ENCODE data around the gene SLC2A10.

Gene SLC2A10

DNA sequence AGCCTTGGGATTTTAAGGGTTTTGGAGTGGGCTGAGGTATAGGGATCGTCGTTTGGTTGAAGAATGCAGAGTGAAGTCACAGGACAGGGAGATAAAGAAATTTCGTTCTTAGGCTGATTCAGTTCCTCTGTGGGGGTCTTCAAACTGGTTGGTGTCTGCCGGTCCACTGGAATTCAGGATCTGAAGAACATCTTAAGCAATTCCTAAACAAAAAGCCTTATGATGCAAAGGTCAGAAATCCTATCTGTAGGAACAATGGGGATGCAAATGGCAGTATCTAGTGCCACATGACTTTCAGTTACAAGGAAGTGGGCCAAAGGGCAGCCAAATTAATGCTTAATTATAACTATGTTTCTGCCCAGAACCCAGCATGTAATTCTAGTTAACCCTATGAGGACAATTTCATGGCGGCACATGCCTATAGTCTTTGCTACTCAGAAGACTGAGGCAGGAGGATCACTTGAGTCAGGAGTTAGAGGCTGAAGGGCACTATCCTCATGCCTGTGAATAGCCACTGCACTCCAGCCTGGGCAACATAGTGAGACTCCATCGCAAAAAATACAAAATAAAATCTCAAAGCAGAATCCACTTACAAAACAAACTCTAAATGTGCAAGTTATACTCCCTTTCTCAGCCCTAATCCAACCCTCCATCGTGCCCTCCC, 4.6 kb upstream of the SLC2A10 start:
- DNase-seq: no peak

DNA sequence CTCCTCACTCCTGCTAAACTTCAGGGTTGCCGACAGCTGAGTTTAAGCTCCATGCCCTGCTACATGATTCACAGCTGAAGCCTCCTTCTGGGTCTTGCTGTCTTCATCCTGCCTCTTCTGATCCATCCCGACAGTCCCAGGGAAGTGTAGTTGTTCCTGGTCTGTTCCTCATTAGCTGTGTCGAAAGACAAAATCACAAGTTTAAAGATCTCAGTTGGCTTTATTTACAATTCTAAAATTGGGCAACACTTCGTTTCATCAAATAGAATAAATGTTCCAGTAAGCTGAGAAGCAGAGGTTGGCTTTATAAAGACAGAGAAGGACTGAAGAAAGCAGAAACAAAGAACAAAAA, 4.1 kb upstream of the SLC2A10 start:
- DNase-seq: no peak

DNA sequence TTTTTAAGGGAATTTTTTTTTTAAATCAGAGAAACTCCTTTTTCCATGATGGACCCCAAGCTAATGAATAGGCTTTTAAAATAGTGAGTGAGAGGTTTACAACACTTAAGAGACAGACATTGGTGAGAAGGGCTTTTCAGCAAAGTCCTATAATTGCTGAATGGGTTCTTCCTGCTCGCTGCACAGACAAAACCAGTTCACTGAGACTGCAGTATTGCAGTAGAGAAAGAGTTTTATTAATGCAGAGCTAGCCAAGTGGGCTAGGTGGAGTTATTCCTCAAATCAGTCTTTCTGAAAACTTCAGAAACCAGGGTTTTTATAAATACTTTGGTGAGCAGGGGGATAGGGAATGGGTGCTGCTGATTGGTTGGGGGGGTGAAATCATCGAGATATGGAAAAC, 3.2 kb upstream of the SLC2A10 start:
- DNase-seq: no peak

DNA sequence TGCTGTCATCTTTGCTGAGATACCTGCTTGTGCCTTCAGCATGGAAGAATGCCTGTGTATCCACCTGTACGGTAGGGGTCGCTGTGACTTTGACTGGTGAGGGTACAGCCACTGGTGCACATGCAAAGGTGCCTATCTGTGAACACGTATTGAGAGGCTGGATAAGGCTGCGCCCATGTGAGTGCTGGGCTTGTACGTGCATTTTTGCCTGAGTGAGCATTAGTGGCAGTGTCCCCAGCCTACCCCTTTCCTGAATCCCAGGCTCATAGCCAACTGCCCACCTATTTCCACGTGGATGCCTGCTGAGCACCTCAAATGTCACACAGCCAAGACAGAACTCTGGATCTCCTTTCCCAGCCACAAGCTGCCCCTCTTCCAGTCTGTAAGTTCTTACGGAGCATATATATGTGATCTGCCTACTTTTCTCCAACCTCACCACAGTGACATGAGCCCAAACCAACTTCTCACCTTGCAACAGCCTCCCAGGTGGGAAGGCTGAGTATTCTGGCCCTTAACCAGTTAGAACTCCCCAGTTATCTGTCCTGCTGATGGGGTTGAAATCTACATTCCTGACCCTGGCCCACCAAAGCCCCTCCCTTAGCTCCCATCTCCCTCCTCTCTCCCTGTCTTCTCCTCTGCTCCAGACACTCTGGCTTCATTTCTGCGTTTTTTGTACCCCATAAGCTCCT, 1.1 kb upstream of the SLC2A10 start:
- DNase-seq: no peak

DNA sequence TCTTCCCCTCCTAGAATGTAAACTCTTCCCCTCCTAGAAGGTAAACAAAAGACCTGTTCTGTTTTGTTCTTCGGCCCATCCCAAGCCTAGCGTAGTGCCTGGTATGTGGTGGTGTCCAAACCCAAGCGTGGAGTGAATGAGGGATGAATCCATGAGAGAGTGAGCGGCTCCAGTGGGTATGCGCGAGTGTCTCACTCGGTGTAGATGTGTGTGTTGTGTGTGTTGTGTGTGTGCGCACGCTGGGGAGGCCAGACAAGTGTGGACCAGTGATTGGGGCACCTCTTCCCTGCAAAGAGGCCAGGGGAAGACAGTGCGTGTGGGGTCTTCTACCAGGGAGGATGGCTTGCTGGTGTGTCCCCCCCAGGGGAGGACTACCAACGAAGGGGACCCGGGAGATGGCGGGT, 392 bp upstream of the SLC2A10 start:
- DNase-seq: no peak

DNA sequence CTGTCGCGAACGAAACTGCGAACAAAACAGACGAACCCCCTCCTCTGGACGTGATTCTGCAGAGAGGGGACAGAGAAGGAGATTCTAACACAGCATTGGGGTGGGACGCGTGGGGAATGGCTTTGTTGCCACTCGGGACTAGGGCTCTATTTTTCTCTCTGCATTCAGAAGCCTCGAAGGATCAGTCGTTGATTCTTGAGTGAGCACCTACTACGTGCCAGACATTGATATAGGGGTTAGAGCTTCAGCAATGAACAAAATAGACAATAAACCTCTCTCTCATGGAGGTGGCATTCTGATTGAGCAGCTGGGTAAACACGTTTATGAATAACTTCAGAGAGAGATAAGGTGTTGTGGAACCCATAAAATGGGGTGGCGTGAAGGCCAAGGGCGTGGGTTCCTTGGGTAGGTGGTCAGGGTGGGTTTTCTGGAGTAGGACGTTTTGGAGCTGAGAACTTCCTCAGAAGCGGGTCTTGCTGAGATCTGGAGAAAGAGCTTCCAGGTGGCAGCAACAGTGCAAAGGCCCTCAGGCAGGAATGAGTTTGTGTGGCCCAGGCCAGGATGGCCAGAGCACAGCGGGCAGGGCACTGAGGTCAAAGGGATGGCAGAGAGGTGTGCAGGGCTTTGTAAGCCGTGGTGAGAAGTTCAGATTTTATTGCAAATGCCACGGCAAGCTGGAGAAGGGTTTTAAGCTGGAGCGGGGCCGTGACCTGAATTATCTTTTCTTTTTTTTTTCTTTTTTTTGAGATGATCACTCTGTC, 884 bp downstream of the SLC2A10 start:
- no peak for DNase-seq

DNA sequence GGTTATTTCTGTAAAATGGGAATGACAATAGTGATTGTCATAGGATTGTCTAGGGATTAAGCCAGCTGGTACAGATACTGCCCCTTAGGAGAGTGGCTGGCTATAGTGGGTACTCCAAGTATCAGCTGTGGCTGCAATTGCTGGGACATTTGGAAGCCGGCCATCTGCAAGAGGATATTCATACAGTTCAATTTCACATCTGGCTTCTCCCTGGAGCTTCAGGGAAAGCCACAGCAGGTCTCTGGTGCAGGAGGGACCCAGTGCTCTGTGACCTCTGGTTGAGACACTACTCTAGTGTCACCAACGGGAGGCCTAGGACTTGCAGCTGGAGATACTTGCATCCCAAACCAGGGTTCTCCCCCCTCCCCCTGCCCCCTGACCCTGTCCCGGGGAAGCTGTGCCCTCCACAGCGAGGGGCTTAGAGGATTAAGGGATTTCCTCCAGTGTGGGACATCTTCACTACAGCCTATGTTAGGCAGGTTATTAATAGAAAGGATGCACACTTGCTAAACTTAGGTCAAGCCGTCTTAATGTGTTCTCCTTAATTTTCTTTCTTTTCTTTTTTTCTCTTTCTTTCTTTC, 2.7 kb downstream of the SLC2A10 start:
- no peak for DNase-seq

DNA sequence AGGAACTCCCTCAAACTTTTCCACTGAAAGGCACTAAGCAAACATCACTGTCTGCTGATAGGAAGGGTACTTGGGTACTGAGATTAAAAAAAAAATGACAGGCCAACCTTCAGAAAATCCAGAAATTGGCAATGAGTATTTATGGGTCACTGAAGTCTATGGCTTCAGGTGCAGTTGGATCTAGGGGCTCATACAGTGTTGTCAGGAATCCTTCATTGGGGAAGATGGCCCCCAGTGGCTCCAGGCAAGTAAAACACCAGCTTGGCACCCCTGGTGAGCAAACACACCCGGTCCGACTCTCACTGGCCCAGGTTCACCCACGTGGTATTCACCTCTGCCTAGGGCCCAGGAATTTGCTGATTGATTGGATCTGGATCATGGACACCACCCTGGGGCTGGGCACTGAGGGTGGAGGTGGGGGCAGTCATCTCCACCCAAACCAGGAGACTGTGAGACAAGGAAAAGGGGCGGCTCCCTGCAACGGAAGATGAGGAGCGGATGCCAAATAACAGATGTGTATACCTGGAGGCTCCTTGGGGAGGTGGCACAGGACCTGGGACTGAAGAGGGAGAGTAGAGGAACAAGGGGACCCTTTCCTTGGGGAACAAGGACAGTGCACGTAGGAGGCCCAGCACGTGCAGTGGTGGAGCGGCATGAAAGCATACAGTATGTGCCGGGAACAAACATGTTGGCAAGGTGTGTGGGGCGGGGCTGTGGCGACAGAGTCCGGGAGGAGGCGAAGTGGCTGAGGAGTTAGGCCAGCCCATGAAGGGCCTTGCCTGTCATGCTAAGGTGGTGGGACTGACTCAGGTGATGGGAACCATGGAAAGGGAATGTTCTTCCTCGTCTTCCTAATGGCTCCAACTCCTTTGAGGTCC, 4.7 kb downstream of the SLC2A10 start:
- no peak for DNase-seq

DNA sequence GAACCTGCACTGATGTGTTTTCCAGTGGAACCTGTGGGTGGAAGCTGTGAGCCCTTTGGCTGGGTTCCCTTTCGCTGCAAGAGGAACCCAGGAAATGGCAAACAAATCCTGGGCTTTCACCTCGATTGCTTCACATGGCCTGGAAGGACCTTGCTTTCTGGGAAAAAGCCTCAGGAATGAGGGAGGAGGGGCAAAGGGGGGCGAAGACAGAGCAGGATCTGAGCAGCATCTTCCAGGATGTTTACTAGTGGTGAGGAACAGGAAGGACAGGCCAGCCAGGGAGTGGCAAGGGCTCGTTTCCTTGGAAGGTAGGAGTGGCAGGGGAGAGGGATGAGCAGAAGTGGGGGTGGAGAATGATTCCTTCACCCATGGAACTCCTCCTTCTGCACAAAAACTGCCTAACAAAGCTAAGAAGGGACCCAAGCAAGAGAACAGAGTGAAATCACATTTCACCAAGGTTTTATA, 5.9 kb downstream of the SLC2A10 start:
- DNase-seq: no peak

DNA sequence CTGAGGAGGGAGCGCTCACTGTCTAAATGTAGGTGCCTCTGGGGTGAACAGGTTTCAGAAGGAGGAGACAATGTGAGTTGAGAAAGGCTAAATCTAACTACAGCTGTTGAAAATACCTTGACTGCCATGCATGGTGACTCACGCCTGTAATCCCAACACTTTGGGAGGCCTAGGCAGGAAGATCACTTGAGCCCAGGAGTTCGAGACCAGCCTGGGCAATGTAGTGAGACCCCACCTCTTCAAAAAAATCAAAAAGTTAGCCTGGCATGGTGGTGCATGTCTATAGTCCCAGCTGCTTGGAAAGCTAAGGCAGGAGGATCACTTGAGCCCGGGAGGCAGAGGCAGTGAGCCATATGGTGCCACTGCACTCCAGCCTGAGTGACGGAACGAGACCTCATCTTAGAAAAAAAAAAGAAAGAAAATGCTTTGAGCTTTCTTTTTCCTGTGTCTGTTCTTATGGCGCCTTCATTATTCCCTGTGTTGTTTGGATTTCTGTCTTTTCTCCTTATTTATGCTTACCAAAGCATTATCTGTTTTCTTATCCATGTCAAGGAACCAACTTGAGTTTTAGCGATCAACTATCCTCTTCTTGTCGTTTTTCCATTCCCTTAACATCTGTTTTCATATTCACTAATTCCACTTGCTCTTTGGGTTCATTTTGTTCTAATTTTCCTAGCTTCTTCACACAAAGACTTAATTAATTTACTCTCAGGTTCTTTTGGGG, 8.5 kb downstream of the SLC2A10 start:
- no peak for DNase-seq

DNA sequence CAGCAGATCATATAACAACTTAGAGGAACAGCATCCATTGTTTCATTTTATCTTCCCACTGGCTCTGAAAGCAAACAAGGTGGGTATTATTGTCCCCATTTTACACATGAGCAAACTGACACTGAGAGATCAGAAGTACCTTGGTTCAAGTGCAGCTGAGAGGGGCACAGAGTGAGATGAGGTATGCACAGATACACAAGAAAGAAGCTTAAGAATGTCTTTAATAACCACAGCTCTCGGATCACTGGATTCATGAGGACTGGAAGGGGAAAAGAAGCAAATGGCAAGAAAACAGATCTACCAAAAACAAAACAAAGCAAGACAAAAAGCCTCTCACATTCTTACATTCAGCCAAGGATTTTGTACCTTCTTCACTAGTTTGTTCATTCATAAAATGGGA, 10.6 kb downstream of the SLC2A10 start:
- DNase-seq: no peak

DNA sequence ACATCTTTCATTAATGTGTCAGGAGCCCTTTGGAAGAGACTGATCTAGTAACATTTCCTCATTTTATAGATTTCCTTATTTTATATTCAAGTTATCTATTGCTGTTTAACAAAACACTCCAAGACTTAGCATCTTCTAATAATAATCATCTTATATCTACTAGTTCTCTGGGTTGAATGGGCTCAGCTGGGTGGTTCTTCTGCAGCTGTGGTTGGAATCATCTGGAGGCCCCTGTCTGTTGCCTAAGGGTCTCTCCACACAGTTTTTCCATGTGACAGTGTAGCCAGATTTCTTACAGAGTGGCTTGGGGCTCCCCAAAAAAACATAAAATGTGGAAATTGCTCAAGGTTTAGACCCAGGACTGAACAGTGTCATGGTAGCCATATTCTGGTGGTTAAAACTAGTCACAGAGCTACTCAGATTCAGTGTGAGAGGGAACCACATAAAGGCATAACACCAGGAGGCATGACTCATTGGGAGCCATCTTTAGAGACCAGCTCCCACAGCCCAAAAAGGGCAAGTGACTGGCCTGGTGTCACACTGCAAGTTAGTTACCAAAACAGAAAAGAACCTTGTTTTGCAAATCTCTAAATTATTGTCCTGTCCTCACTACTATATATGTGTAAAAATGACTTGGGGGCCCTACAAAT, 11.5 kb downstream of the SLC2A10 start:
- no peak for DNase-seq

DNA sequence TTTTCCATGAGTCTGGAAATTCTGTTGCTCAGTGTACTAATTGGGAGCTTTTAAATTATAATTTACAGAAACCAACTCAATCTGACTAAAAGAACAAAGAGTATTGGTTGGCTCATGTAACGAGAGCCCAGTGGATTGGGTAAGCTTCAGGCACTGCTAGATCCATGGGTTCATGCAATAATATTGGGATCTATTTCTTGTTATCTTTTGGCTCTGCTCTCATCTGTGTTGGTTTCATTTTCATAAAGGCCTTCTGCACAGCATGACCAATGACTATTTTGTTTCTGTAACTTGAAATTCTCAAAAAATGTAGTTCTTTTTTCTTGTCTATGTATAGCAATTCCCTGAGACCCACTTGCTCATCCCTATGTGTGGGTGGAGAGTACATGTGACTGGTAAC, 12.0 kb downstream of the SLC2A10 start:
- no peak for DNase-seq

DNA sequence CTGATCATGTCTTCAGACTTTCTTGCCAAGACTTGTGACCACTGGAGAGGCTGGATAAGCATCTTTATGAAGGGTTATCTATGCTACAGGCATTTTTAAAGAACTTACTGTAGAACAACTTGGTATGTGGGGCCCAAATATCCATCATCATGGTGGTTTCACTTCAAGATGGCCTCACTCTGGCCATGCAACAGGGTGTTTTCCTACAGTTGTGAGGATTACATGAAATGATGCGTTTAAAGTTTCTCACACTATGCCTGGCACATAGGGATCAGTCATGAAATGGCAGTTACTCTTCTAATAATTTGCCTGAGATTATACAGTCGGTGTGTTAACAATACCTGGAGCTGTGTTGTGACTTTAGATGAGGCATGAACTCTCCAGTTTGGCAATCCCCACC, 13.0 kb downstream of the SLC2A10 start:
- no peak for DNase-seq

DNA sequence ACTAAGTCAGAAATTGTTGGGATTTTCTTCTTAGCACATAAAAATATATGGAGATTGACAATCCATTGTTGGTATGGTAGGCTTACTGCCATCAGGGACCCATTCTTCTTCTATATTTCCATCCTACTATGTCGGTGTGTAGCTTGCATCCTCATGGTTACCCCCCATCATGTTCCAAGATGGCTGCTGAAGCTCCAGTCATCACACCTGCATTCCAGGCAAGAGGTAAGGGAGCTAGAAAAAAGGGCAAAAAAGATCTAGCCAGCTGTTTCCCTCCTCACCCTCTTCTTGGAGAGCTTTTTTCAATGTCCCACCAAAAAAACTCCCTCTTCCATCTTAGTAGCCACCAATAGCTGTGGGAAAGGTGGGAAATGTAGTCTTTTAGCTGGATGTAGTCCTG, 13.6 kb downstream of the SLC2A10 start:
- no peak for DNase-seq

DNA sequence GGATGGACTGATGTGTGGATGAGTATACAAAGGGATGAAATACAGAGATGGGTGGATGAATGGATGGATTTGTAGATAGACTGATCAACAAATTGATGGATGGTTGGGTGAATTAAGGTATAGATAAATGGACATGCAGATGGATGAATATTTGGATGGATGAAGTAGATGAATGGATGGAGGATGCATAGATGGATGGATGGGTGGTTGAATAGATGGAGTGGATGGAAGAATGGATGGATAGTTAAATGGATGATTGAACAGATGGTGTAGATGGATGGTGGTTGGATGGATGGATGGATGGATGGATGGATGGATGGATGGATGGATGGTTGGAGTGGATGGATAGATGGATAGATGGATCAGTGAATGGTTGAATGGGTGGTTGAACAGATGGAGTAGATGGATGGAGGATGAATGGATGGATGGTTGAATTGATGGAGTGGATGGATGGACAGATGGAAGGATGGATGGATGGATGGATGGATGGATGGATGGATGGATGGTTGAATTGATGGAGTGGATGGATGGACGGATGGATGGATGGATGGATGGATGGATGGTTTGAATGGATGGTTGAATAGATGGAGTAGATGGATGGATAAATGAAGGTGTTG, 15.0 kb downstream of the SLC2A10 start:
- no peak for DNase-seq

DNA sequence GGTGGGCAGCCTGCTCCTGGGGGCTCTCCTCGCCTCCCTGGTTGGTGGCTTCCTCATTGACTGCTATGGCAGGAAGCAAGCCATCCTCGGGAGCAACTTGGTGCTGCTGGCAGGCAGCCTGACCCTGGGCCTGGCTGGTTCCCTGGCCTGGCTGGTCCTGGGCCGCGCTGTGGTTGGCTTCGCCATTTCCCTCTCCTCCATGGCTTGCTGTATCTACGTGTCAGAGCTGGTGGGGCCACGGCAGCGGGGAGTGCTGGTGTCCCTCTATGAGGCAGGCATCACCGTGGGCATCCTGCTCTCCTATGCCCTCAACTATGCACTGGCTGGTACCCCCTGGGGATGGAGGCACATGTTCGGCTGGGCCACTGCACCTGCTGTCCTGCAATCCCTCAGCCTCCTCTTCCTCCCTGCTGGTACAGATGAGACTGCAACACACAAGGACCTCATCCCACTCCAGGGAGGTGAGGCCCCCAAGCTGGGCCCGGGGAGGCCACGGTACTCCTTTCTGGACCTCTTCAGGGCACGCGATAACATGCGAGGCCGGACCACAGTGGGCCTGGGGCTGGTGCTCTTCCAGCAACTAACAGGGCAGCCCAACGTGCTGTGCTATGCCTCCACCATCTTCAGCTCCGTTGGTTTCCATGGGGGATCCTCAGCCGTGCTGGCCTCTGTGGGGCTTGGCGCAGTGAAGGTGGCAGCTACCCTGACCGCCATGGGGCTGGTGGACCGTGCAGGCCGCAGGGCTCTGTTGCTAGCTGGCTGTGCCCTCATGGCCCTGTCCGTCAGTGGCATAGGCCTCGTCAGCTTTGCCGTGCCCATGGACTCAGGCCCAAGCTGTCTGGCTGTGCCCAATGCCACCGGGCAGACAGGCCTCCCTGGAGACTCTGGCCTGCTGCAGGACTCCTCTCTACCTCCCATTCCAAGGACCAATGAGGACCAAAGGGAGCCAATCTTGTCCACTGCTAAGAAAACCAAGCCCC, 16.0 kb downstream of the SLC2A10 start:
- DNase-seq: no peak

DNA sequence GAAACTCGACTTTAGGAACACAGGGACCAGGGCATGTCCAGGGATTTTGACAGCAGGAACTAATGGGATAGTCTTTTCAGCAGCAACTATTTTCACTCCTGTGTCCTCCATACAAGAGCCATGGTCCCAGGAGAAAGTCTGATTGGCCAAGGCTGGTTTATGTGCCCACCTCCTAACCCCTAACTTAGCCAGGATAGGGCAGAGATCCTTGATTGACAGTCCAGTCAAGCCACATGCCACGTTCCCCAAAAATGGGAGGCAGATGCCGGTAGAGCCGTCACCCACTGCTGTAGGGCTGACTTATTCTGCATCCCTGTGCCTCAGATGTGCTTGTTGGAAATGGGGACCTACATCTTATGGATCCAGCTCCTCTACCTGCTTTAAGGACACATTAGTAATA, 22.3 kb downstream of the SLC2A10 start:
- DNase-seq: no peak

DNA sequence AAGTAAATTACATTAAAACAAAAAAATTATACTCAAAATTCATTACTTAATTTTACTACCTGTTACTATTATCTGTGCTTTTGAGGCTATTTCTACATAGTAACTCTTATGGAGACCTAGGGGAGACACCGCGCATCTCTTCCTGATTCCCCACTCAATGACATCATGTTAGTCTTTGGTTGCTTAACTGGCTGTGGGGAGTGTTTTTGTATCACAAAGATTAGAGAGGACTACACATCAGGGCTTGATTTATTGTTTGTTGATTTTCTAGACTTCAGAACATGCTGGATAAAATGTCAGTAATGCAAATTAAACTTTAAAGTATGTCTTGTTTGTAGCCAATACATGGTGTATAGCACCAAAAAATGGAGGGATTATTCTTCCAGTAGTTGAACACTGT, 26.0 kb downstream of the SLC2A10 start:
- no peak for DNase-seq
